ENCODE data around the gene CUX1. TPM values are rescaled to one million over a fixed set of nuclear protein-coding genes. Genes with fewer than 3 reads are reported as not detected.

CUX1 gene
- total RNA-seq, 3 donors from 2014 or later, result 35.1 to 54.4 (median 41.1) TPM

- H3K4me1 ChIP-seq, result peaks cover 0 to 2% of the 10 kb centered on the region in 2 donors
- DNase-seq (ENCODE audit: low spot score in 2 of 2), result no peak
- no peak overlapping the region for H3K27ac ChIP-seq
- no peak overlapping the region for H3K4me3 ChIP-seq
- TF ChIP-seq POLR2AphosphoS5 (IDR thresholded peaks at IDR 0.05) (no peak), POLR2A (IDR thresholded peaks at IDR 0.05) (no peak), CTCF (IDR thresholded peaks at IDR 0.05) (no peak)
- no peaks in the 10 kb centered on the region for H3K36me3 ChIP-seq
- no peaks in the 10 kb centered on the region for H3K27me3 ChIP-seq
- H3K9me3 ChIP-seq, result no peaks in the 10 kb centered on the region
- intact Hi-C loops (cut with DNase I; ENCODE audit: low total_unique reads), result no loop called here
These were observed 475.7 kb downstream of the CUX1 start for GRCh38 chr7:102292813-102293798.

- intact Hi-C loops (cut with DNase I; ENCODE audit: low total_unique reads), result no loop called here
- TF ChIP-seq CTCF (IDR thresholded peaks at IDR 0.05) (no peak), POLR2A (IDR thresholded peaks at IDR 0.05) (no peak), POLR2AphosphoS5 (IDR thresholded peaks at IDR 0.05) (no peak)
- no peaks in the 10 kb centered on the region for H3K4me1 ChIP-seq
- no peak overlapping the region for H3K4me3 ChIP-seq
- no peak for DNase-seq (ENCODE audit: low spot score in 2 of 2)
- H3K27ac ChIP-seq, result no peak overlapping the region
- no peaks in the 10 kb centered on the region for H3K36me3 ChIP-seq
- H3K9me3 ChIP-seq, result no peaks in the 10 kb centered on the region
- no peaks in the 10 kb centered on the region for H3K27me3 ChIP-seq
These were observed 477.2 kb downstream of the CUX1 start for GRCh38 chr7:102294589-102294988.

GRCh38 chr7:102295346-102296178, 478.1 kb downstream of the CUX1 start:
- Histone ChIP-seq H3K9me3 (no peaks in the 10 kb centered on the region), H3K27me3 (no peaks in the 10 kb centered on the region), H3K36me3 (no peaks in the 10 kb centered on the region), H3K4me3 (no peak overlapping the region), H3K4me1 (no peaks in the 10 kb centered on the region), H3K27ac (no peak overlapping the region)
- intact Hi-C loops (cut with DNase I; ENCODE audit: low total_unique reads), result no loop called here
- TF ChIP-seq CTCF (IDR thresholded peaks at IDR 0.05), result no peak
- TF ChIP-seq POLR2A (IDR thresholded peaks at IDR 0.05), result no peak
- no peak for DNase-seq (ENCODE audit: low spot score in 2 of 2)

- intact Hi-C loops (cut with DNase I; ENCODE audit: low total_unique reads), result no loop called here
- Histone ChIP-seq H3K27me3 (no peaks in the 10 kb centered on the region), H3K4me3 (no peak overlapping the region), H3K27ac (no peak overlapping the region), H3K36me3 (no peaks in the 10 kb centered on the region), H3K4me1 (no peaks in the 10 kb centered on the region), H3K9me3 (no peaks in the 10 kb centered on the region)
- TF ChIP-seq CTCF (IDR thresholded peaks at IDR 0.05) (no peak), POLR2AphosphoS5 (IDR thresholded peaks at IDR 0.05) (no peak), POLR2A (IDR thresholded peaks at IDR 0.05) (no peak)
- DNase-seq (ENCODE audit: low spot score in 2 of 2), result no peak
These were observed 478.7 kb downstream of the CUX1 start for GRCh38 chr7:102296179-102296438.

GRCh38 chr7:102296514-102296913, 479.1 kb downstream of the CUX1 start:
- intact Hi-C loops (cut with DNase I; ENCODE audit: low total_unique reads), result no loop called here
- Histone ChIP-seq H3K27ac (no peak overlapping the region), H3K36me3 (no peaks in the 10 kb centered on the region), H3K4me3 (no peak overlapping the region), H3K27me3 (no peaks in the 10 kb centered on the region), H3K9me3 (no peaks in the 10 kb centered on the region), H3K4me1 (no peaks in the 10 kb centered on the region)
- TF ChIP-seq POLR2AphosphoS5 (IDR thresholded peaks at IDR 0.05), result no peak
- no peak for TF ChIP-seq POLR2A (IDR thresholded peaks at IDR 0.05)
- no peak for DNase-seq (ENCODE audit: low spot score in 2 of 2)

Data from breast epithelium (tissue), 4 donors.